HG03521 (cell line): ENCODE measurements around the gene FBXW8.

Experiments used
- ATAC-seq: cut with Tn5 transposase; IDR thresholded peaks from one replicate; pipeline ENCODE4 v1.9.1; 2021; ENCODE audit warnings: mild to moderate bottlenecking, moderate library complexity; ENCODE audit not compliant: unreplicated experiment

The FBXW8 gene

GRCh38 chr12:116910645-116911451 lies at the start of gene FBXW8:
FBXW8 (plus strand) TSS chr12:116910950; CDS start chr12:116911038, 88 bp downstream.
- ATAC-seq: peak; percentile 82

- ATAC-seq: peak; percentile 77
These were observed 49.4 kb upstream of the FBXW8 start for GRCh38 chr12:116861320-116861719.

GRCh38 chr12:116862167-116862566 lies 48.6 kb upstream of the FBXW8 start:
- no peak for ATAC-seq

- no peak for ATAC-seq
These were observed 47.4 kb upstream of the FBXW8 start for GRCh38 chr12:116863275-116863767.

GRCh38 chr12:116864371-116865160 lies 46.2 kb upstream of the FBXW8 start:
- ATAC-seq: no peak

GRCh38 chr12:116867523-116867922 lies 43.2 kb upstream of the FBXW8 start:
- no peak for ATAC-seq

- no peak for ATAC-seq
These were observed 40.4 kb upstream of the FBXW8 start for GRCh38 chr12:116870306-116870705.

- no peak for ATAC-seq
These were observed 36.3 kb upstream of the FBXW8 start for GRCh38 chr12:116874324-116874995.

- ATAC-seq: no peak
These were observed 34.4 kb upstream of the FBXW8 start for GRCh38 chr12:116876151-116876869.

- ATAC-seq: no peak
These were observed 31.9 kb upstream of the FBXW8 start for GRCh38 chr12:116878567-116879508.

GRCh38 chr12:116879509-116880212 lies 31.1 kb upstream of the FBXW8 start:
- ATAC-seq: no peak

- no peak for ATAC-seq
These were observed 30.4 kb upstream of the FBXW8 start for GRCh38 chr12:116880213-116880816.

- peak; percentile 72 for ATAC-seq
These were observed 29.9 kb upstream of the FBXW8 start for GRCh38 chr12:116880817-116881324.

- peak; percentile 21 for ATAC-seq
These were observed 29.3 kb upstream of the FBXW8 start, which contains the start of gene HRK for GRCh38 chr12:116881325-116881876. HRK (minus strand) TSS chr12:116881441; CDS start chr12:116881307, 134 bp downstream.

GRCh38 chr12:116881877-116882507 lies 28.8 kb upstream of the FBXW8 start:
- ATAC-seq: no peak

GRCh38 chr12:116882742-116883141 lies 28.0 kb upstream of the FBXW8 start:
- no peak for ATAC-seq

GRCh38 chr12:116884871-116885270 lies 25.9 kb upstream of the FBXW8 start:
- ATAC-seq: no peak
